GM18508 (cell line): ENCODE results near the gene TPM4.
"Not testable (repeated sequence)": the region's sequence is repeated elsewhere in the genome, so short reads cannot be mapped to it uniquely, and the experiment has no call there.

Source experiments
- ATAC-seq: cut with Tn5 transposase; IDR thresholded peaks from one replicate; pipeline ENCODE4 v1.9.1; 2021; ENCODE audit warnings: moderate number of reproducible peaks; ENCODE audit not compliant: insufficient read depth, unreplicated experiment

Gene TPM4

DNA sequence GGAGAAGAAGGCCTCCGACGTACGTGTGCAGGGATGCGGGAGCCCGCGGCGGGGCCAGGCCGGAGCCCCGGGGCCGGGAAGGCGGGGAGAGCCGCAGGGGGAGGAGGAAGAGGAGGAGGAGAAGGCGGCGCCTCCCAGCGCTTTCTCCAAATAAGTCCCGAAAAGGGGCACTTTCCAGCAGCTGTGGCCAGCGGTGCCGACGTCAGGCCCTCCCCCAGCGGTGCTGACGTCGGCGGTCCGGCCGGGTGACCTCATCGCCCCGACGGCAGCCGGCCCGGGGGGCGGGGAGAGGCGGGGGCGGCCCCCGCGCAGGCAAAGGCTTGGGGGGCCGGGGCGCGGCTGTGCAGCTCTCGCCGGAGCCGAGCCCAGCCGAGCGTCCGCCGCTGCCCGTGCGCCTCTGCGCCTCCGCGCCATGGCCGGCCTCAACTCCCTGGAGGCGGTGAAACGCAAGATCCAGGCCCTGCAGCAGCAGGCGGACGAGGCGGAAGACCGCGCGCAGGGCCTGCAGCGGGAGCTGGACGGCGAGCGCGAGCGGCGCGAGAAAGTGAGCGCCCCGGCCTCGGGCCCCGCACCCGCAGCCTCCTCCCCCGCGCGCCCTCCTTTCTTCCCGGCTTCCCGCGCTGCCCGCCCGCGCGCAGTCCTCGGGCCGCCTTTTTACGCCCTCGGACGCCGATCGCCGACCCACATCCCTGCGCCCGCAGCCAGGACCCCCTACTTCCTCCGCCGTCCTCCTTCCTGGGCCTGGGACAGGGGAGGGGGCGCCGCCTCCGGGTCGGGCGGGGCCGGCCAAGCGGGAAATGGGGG, at the start of gene TPM4:
TSS of gene TPM4 (plus strand) at position 342 of the 804 bp plus-strand sequence. CDS start at position 413, 71 bp downstream.
- no peak for ATAC-seq

DNA sequence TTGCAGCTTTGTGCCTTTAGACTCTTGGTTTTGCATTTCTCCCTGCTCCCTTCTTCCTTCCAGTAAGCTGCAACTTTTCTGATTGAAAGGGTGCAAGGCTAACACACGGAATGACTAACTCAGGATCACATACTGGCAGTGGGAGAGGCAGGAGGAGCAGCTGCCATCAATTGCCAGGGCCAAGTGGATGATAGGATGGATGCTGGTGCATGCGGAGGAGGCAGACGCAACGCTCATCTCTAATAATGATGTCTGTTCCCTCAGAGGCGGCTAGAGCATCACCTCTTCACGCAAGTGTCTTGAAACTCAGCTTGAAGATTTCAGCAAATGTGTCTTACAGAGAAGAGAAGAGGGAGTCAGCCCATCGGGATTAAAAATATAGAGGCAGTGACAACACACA, 49.5 kb upstream of the TPM4 start:
- ATAC-seq = no peak

DNA sequence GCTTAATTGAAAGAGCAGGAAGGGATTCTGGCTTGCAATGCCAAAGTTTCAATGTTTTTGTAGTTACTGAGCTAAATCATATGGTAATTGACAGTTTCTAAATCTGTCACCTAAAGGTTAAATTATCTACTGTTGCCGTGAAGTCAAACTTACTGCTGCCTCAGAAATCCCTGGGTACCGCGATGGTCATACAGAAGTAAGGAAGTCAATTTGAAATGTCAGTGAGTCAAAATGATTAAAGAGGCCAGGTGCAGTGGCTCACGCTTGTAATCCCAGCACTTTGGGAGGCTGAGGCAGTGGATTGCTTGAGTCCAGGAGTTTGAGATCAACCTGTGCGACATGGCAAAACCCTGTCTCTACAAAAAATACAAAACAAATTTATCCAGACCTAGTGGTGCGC, 48.8 kb upstream of the TPM4 start:
- ATAC-seq = no peak

DNA sequence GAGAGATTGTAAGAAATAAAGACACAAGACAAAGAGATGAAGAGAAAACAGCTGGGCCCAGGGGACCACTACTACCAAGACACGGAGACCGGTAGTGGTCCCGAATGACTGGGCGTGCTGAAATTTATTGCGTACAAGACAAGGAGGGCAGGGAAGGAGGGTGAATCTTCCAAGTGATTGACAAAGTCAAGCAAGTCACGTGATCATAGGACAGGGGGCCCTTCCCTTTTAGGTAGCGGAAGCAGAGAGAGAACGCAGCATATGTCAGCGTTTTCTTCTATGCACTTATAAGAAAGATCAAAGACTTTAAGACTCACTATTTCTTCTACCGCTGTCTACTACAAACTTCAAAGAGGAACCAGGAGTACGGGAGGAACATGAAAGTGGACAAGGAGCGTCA, 46.1 kb upstream of the TPM4 start:
- not testable (repeated sequence) for ATAC-seq

DNA sequence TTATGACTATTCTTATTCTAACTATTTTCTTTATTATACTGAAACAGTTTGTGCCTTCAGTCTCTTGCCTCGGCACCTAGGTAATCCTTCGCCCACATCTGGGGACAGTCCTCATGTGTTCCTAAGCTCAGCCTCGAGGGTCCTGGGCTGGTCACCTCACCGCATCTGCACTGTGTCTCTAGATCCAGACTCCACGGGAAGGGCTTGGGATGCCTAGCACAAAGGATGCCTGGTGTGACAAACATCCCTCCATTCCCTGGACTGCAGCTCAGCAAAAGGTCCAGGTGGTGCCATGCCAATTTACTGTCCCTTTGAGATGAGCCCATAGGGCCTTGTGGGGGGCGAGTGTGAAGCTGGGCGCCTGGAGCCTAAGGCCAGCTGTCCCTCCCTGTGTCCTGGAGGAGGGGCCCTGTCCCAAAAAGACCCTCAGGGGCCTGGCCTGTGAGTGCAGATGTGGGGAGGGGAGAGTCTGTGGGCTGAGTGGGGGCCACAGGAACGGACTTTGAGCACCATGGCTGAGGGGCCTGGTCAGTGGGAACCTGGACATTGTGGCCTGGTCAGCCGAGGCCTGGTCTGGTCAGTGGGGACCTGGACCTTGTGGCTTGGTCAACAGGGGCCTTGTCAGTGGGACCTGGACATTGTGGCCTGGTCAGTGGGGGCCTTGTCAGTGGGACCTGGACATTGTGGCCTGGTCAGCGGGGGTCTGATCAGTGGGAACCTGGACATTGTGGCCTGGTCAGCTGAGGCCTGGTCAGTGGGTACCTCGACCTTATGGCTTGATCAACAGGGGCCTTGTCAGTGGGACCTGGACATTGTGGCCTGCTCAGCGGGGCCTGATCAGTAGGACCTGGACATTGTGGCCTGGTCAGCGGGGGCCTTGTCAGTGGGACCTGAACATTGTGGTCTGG, 45.1 kb upstream of the TPM4 start:
- no peak for ATAC-seq

DNA sequence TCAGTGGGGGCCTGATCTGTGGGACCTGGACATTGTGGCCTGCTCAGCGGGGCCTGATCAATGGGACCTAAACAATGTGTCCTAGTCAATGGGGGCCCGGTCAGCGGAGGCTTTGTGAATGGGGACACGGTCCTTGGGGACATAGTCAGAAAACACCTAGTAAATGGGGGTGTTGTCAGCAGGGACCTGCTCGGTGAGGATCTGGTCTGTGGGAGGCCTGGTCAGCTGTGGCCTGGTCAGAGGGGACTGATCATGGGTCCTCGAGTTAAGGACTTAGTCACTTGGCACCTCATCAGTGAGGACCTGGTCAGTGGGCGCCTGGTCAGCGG, 44.5 kb upstream of the TPM4 start:
- no peak for ATAC-seq

DNA sequence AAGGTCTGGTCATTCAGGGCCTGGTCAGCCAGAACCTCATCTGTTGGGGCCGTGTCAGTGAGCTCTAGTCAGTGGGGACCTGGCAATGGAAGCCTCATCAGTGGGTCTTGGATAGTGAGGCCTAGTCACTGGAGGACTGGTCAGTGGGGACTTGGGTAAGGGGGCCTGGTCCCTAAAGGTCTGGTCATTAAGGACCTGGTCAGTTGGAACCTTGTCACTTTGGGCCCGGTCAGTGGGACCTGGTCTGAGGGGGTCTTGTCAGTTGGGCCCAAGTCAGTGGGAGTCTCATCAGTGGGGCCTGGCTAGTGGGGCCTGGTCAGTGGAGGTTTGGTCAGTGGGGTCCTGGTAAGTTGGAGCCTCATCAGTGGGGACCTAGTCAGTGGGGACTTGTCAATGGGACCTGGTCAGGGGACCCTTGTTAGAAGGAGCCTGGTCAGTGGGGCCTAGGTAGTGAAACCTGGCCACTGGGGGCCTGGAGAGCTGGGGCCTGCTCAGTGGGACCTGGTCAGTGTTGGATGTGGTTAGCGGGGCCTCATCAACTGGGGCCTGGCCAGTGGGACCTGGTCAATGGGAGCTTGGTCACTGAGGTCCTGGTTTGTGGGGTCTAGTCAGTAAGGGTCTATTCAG, 43.7 kb upstream of the TPM4 start:
- no peak for ATAC-seq

DNA sequence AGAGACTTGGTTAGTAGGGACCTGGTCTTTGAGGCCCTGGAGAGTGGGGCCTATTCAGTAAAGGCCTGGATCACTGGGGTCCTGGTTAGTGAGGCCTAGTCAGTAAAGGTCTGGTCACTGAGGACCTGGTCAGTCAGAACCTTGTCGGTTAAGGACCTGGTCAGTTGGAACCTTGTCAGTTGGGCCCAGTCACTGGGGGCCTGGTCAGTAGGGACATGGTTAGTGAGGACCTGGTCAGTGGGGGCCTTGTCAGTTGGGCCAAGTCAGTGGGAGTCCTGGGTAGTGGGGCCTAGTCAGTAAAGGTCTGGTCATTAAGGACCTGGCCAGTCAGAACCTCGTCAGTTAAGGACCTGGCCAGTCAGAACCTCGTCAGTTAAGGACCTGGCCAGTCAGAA, 43.2 kb upstream of the TPM4 start:
- no peak for ATAC-seq

DNA sequence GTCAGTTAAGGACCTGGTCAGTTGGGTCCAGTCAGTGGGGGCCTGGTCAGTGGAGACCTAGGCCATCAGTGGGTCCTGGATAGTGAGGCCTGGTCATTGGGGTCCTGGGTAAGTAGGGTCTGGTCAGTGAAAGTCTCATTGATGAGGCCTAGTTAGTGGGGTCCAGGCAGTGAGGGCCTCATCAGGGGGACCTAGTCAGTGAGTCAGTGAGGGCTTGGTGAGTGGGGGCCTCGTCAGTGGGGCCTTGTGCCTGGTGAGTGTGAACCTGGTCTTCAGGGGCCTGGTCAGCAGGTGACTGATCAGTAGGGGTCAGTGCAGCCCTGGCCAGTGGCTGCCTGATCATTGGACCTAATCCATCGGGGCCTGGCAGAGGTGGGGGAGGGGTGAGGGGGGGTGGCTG, 42.6 kb upstream of the TPM4 start:
- no peak for ATAC-seq

DNA sequence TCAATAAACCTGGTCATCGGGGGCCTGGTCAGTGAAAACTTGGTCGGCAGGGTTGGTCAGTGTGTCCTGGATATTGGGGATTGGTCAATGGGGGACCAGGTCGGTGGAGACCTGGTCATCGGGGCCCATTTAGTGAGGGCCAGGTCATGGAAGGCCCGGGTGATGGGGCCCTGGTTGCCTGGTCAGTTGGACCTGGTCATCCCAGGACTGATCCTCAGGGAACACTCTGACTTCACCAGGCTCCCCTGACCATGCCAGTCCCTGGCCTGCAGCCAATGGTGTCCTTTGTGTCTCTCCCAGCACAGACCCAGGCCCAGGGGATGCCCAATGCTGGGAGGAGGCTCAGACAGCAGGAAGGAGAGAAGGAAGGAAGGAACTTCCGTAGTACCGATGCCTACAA, 42.1 kb upstream of the TPM4 start:
- no peak for ATAC-seq

DNA sequence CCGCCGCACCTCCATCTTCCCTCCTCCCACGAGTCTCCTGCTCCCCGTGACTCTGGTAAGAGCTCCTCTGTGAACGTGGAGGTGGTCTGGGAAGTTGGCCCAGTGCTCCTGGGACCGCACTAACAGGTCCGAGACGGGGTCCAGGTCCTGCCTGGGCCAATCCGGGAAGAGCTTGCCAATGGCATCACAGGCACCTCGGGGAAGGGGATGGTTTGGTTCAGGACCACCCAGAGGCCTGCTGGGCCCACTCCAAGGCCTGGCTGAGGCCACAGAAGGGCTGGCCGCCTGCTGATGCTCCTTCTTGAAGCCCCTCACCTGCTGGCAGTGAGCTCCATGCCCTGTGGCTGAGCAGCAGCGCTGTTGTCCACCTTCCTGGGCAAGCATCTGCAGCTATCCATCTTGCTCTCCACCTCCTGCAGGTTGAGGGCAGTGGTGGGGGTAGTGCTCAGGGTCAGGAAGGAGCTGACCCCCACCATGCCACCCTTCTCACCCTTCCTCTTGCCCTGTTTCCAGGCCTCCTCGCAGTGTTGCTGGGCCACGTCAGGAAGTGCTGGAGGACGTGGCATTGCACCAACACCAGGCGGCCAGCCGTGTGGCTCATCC, 41.2 kb upstream of the TPM4 start:
- ATAC-seq = no peak

DNA sequence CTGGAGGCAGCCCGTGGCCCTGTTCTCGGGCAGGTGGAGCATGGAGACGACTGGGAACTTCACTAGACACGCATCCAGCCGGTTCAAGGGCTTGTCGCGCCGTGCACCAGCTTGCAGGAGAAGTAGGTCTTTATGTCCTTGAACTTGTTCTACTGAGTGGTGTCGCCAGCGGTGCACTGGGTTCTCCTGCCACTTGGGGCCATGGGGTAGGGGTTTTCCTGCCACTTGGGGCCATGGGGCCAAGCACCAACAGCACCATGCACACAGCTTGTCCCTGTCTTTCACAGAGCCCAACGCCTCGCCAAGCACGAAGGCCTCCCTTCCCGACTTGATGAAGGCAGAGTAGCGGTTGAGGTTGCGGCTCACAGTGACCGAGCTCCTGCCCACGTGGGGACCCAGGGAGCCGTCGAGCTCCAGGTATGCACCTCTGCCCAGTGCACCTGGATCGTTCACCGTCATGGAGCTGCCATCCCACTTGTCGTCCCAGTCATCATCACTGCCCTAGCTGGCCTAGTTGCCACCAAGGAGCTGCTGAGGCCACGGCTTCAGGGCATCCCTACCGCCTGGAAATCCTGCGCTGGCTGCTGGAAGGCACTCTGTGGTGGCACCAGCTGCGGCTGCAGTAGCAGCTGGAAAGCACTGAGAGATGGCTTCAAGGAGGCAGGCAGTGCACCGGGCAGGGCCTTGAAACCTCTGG, 40.5 kb upstream of the TPM4 start:
- ATAC-seq = no peak

DNA sequence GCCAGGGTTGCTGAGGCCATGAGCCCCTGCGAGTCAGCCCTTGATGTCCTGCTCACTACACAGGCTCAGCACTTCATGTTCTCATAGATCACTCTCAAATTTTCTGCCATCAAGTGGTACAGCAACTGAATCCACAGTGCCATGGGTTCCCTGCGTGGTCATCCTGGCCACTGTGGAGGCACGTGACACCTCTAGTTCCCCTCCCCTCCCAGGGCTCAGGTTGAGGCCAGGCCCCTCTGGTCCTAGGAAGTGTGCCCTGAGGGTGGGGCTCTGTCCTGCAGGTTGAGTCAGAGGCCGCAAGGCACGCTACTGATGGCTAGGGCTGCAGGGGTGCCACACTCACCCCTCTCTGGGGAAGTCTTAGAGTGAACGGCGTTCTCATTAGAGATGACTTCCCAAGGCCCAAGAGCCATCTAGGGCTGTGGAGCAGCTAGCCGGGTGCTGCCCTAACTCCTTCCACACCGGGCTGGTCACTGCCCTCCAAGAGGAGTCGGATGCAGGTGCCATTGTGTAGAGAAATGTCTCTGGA, 39.8 kb upstream of the TPM4 start:
- no peak for ATAC-seq

DNA sequence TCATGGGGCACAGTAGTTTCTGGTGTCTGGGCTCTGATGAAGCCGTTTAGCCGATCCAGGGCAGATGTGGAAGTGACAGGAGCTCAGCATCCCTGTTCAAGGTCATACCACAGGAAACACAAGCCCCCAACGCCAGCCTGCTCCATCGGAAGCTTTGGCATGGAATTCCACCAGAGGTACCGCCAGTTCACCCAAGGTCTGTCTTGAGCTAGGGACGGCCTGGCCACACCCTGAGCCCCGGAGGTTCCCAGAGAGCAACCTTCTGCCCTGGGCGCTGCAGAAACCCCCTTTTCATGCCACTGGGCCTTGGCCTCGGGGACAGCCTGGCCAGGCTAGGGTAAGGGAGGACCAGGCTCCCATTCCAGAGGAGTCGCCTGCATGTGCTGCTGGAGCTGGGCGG, 39.4 kb upstream of the TPM4 start:
- no peak for ATAC-seq

DNA sequence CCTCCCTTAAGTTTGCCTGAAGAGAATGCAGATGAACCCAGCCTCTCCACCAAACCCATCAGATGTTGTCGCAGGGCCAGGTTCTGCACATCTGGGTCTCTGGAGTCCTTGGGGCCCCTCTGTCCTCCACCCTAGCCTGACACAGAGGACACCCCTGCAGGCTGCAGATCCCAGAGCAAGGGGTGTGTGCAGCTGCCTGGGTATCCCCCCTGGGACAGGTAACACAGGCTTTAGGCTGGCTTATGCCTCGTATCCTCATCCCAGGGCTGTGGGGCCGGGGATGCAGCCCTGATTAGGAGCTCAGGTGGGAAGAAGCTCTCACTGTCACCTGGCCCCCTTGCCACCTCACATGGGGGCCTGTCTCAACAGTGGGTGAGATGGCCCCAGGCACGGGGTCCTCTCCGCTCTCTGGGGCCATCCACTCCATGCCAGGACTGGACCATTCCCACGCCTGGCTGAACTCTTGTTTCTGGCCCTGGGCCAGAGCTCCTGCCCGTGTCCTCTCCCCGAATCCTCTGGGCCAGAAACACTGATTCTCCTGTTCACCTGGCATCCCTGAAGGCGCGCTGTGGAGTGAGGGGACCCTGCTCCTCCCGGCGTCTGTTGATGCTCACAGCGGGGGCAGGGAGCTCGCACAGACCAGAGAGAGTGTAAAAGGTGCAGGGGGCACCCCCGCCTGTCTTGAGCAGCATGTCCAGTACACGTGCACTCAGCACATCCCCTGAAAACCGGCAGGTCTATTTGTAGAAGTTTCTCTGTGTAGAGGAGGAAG, 38.7 kb upstream of the TPM4 start:
- ATAC-seq = no peak

DNA sequence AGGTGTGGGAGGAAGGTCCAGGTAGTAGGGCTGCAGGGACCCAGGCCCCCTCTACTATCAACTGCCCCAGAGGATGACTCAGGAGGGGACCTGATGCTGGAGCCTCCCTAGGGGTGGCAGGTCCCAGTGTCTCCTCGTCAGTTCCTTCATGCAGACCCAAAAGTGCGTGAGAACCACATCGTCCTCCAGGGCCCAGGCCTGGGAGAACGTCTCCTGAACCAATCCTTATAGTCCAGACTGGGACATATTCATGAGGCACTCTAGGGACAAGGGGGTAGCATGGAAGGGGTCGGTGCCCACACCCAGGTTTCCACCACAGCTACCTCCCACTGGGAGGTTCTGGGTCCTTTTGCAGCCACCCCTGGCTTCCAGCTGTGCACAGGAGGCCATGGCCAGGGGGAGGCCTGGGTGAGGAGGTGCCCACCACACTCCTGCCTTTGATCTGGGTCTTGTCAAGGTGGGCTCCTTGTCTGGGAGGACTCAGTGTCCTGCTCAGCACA, 38.0 kb upstream of the TPM4 start:
- no peak for ATAC-seq

DNA sequence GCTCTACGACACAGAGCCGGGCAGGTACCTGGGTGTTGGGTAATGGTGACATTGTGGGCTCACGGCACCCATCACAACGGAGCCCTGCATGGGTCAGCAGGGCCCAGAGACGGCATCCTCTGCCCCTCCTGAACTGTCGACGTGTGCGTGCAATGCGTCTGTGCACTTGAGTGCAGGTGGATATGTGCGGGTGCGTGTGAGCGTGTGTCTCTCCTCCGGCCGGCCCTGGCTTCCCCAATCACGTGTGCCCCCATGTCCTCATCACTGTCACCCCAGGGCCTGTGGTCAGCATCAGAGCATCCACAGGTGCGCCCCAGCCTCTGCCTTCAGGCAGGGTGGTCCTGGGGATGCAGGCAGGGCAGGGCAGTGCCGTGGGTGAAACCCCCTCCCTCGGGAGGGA, 37.2 kb upstream of the TPM4 start:
- ATAC-seq = no peak

DNA sequence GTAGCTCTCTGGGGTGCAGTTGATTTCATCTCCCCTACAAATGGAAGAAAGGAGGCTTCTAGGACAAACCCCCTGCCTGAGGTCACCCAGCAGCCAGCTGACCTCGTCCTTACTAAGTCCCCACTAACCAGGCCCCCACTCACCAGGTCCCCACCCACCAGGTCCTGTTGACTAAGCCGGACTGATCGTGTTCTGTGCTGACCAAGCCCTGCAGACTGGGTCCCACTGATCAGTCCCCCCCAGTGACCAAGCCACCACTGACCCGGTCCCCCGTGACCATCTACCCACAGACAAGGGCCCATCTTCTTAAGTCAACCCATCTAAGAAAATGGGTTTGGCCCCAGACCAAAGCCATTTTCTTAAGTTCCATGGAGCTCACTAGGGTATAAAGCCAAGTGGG, 36.8 kb upstream of the TPM4 start:
- ATAC-seq = no peak

DNA sequence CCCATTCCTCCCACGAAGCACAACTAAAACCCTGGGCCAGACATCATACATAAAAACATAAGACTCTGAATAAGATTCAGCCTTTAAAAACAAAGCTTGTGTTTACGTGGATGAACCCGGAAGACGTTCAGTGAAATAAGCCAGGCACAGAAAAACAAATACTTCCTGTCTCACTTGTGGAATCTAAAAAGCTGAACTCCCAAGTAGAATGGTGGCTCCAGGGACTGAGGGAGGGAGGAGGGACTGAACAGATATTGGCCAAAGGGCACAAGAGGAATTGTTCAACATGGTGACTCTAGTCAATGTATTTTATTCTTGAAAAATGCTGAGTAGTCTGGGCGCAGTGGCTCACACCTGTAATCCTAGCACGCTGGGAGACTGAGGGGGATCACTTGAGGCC, 35.7 kb upstream of the TPM4 start:
- ATAC-seq = no peak
